ENCODE measurements around the gene ADGRL4. TPM values are rescaled to one million over a fixed set of nuclear protein-coding genes. Genes with fewer than 3 reads are reported as not detected.

The ADGRL4 gene
- total RNA-seq, 1 donor from 2014 or later: 2.7 TPM

DNA sequence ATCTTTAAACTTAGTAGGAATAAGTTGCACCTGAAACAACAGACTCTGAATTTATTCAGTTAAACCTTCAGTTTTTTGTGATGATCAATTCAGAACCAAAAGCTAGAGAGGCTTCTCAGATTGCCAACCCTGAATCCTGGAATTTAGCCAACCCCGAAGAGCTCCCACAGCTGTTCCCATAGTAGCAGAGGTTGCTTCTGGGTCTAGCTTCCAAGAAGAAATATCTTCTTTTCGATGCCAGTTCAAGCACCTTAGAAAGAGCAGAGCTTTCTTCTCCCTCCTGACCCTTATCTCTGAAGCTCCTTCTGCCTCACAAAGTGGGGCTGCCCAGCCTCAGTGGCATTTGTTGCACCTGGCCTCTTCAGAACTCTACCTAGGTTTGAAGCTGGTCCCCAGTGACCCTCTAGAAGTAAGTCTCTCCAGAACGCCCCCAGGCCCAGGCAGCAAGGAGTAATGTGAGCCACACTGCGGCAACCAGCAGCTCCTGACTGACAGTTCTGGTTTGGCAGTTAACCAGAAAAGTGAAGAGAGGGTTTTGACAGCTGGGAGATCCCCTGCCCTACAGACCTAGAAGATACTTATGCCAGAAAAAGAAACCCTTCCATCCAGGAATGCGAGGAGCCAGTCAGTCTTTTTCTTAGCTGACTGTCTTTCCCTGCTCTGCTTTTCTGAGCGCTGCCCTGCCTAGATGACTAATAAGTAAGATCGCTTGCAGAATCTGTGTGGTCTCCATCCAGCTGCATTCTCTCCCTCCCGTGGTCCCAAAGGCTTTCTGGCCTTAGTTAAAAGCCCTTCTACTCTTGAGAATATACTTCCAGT is 165.9 kb downstream of the ADGRL4 start:
- DNase-seq (ENCODE audit: low spot score): no peak
- no peak for ATAC-seq

All from left lobe of liver (tissue), 2 donors.